GM12872 (cell line): ENCODE results near the gene TSPAN18.

Experiments used
- TF ChIP-seq, protein P1 (sequence below): IDR thresholded peaks from 3 replicates; pipeline ENCODE4 v1.5.1; 2011; ENCODE audit warnings: low read depth, mild to moderate bottlenecking, low read length, moderate library complexity; ENCODE audit not compliant: insufficient read depth

TSPAN18 gene

DNA sequence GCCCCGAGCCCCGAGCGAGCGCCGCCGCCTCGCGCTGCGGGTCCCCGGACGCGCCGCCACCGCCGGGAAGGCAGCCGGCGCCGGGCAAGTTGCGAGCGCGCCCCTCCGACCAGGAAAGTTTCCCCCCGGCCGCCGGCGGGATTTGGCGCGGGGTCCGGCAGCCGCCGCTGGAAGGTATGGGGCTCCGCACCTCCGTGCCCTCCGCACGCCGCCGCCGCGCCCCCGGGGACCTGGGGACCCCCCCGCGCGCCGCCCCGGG lies 281 bp downstream of the TSPAN18 start:
- TF ChIP-seq, protein P1, sequence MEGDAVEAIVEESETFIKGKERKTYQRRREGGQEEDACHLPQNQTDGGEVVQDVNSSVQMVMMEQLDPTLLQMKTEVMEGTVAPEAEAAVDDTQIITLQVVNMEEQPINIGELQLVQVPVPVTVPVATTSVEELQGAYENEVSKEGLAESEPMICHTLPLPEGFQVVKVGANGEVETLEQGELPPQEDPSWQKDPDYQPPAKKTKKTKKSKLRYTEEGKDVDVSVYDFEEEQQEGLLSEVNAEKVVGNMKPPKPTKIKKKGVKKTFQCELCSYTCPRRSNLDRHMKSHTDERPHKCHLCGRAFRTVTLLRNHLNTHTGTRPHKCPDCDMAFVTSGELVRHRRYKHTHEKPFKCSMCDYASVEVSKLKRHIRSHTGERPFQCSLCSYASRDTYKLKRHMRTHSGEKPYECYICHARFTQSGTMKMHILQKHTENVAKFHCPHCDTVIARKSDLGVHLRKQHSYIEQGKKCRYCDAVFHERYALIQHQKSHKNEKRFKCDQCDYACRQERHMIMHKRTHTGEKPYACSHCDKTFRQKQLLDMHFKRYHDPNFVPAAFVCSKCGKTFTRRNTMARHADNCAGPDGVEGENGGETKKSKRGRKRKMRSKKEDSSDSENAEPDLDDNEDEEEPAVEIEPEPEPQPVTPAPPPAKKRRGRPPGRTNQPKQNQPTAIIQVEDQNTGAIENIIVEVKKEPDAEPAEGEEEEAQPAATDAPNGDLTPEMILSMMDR, result no peak

GRCh38 chr11:44727373-44728287 lies 868 bp downstream of the TSPAN18 start:
- TF ChIP-seq, protein P1, result peak; percentile 93

GRCh38 chr11:44728491-44728910 lies 1.7 kb downstream of the TSPAN18 start:
- TF ChIP-seq, protein P1, result no peak

- TF ChIP-seq, protein P1, result no peak
These were observed 2.3 kb downstream of the TSPAN18 start for GRCh38 chr11:44729063-44729462.

DNA sequence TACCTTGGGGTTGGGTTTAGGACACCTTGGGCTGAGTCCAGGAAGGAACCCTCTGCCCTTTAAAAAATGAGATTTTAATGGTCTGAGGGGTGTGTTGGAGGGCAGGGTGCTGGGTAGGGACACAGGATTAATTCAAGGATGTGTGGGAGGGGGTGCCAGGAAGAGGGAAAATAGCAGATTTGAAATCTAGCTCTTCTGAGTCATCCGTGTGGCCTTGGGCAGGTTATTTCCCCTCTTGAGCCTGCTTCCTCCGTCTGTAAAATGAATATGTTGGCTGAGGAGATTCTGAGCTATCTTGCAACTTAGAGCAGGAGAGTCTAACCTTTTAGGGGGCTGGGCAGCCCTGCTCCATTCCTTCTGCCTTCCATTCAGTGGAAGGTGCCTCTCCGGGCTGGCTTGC lies 3.0 kb downstream of the TSPAN18 start:
- TF ChIP-seq, protein P1, result no peak

DNA sequence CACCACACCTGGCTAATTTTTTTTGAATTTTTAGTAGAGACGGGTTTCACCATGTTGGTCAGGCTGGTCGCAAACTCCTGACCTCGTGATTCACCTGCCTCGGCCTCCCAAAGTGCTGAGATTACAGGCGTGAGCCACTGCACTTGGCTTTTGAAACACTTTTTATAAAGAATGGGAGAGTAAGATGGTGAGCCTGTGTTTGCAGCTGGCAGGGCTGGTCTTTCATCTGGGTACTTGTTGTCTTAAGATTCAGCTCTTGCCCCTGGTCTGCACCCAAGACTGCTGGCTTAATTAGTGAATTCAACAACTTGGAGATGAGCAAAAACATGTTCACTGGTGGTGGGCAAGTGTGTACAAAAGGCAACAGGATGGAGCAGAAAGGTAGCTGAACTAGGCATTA lies 4.0 kb downstream of the TSPAN18 start:
- TF ChIP-seq, protein P1, result no peak

DNA sequence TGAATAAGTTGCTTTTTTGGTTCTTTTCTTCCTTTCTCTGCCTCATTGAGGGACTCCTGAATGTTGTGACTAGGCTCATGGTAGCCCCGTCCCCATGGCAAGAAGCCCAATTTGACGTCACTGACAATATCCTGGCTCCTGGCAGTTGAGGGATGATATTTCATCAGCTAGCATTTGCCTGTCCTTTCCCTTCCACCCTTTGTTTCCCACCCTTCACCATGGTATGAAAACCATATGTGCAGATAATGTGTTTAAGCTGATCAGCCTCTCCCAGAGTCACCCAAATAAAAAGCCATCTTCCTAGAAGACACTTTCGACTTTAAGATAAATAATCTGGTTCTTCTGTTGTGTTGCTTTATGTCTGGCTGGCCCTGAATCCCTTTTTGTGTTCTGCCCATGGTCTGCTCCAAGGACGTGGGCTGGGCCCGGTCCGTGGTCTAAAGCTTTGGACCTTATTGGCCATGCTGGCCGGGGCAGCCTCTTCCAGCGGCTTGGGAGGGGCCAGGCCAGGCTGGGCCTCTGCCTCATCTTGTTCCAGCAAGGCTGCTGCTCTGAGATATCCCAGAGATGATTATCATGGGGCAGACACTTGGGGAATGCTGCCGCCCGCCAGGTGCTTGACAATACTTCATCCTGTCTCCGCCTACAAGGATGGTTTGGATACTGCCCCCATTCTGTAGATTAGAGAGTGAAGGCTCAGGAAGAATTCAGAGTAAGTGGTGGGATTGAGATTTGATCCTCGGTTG lies 5.1 kb downstream of the TSPAN18 start:
- TF ChIP-seq, protein P1, result no peak
